Panc1 (cell line): ENCODE measurements around the gene EYS. TPM values are rescaled to one million over a fixed set of nuclear protein-coding genes. Genes with fewer than 3 reads are reported as not detected.

Experiments
- ATAC-seq: fragments of 200-7000 bp; cut with Tn5 transposase; 2 replicates; pipeline ENCODE4 v1.9.1; 2020; ENCODE audit warnings: mild to moderate bottlenecking, moderate library complexity
- BruUV-seq: library from RNA; stranded (reverse); fragments of 400-500 nt; replicated peaks from 2 replicates; lab custom pipeline; 2021; lab: Mats Ljungman, UMichigan
- CTCF ChIA-PET: fragments of 300-600 bp; sonication (Branson Sonifier 250); formaldehyde crosslinking; loops from one replicate; lab custom pipeline; 2022; ENCODE audit warnings: antibody characterized with exemption; lab: Charles Lee
- POLR2A ChIA-PET: fragments of 300-600 bp; sonication (Branson Sonifier 250); formaldehyde crosslinking; loops from one replicate; lab custom pipeline; 2022; ENCODE audit warnings: antibody characterized with exemption; lab: Charles Lee
- DNase-seq: peaks from one replicate; pipeline ENCODE4 v3.0.0-alpha.2; 2010; ENCODE audit warnings: low read depth, low spot score
- H3K27ac ChIP-seq: 2 replicates; pipeline ENCODE4 v1.5.1; 2011; ENCODE audit warnings: mild to moderate bottlenecking, low read length, inconsistent platforms
- H3K27me3 ChIP-seq: fragments of 200-500 bp; sonication (Bioruptor generic); 2 replicates; pipeline ENCODE4 v1.6.0; 2014; ENCODE audit warnings: low read length, inconsistent platforms; ENCODE audit not compliant: control insufficient read depth, insufficient read depth
- H3K36me3 ChIP-seq: fragments of 200-500 bp; sonication (Bioruptor generic); 2 replicates; pipeline ENCODE4 v1.5.1; 2014; ENCODE audit warnings: inconsistent platforms, mild to moderate bottlenecking, low read length, moderate library complexity; ENCODE audit not compliant: control insufficient read depth, insufficient read depth
- H3K4me1 ChIP-seq: 2 replicates; pipeline ENCODE4 v1.5.1; 2011; ENCODE audit warnings: inconsistent platforms, mild to moderate bottlenecking, low read length, moderate library complexity; ENCODE audit not compliant: control insufficient read depth, insufficient read depth
- H3K4me3 ChIP-seq, 2 experiments: 2 replicates each; pipeline ENCODE4 v1.5.1; 2011 to 2012; ENCODE audit warnings: low read depth in 2 of 2, low read length in 2 of 2, mild to moderate bottlenecking in 2 of 2, inconsistent platforms in 1 of 2, moderate library complexity in 1 of 2
- H3K9me3 ChIP-seq: fragments of 200-500 bp; sonication (Bioruptor generic); 2 replicates; pipeline ENCODE4 v1.5.1; 2014; ENCODE audit warnings: low read depth, mild to moderate bottlenecking, inconsistent platforms, low read length, moderate library complexity; ENCODE audit not compliant: control insufficient read depth, insufficient read depth
- CTCF ChIP-seq: fragments of 450-650 bp; IDR thresholded peaks from 2 replicates; pipeline ENCODE4 v1.5.1; 2017; ENCODE audit warnings: mild to moderate bottlenecking
- POLR2AphosphoS5 ChIP-seq: IDR thresholded peaks from 2 replicates; pipeline ENCODE4 v1.6.1; 2012; ENCODE audit warnings: mild to moderate bottlenecking, low read depth, low read length, moderate library complexity
- REST ChIP-seq, 2 experiments: IDR thresholded peaks; 2 replicates each; pipeline ENCODE4 v1.6.1; 2011 to 2012; ENCODE audit warnings: low read depth in 2 of 2, control low read depth in 1 of 2, low read length in 1 of 2, mild to moderate bottlenecking in 1 of 2, moderate library complexity in 1 of 2; ENCODE audit not compliant: insufficient read depth in 1 of 2
- SIN3A ChIP-seq: IDR thresholded peaks from 2 replicates; pipeline ENCODE4 v1.6.1; 2012; ENCODE audit warnings: low read depth, mild to moderate bottlenecking, low read length, moderate library complexity, borderline replicate concordance; ENCODE audit not compliant: insufficient read depth
- TCF7L2 ChIP-seq: IDR thresholded peaks from 2 replicates; pipeline ENCODE4 v1.6.1; 2011; ENCODE audit warnings: mild to moderate bottlenecking, low read depth, low read length, inconsistent platforms
- in situ Hi-C: cut with HindIII; loops from 2 replicates; pipeline ENCODE4 v1.10.0; 2016; ENCODE audit warnings: low sequenced_read_pairs, low pct_unique_long_range_greater_than_20kb
- intact Hi-C: fragments of 100-400 bp; cut with micrococcal nuclease; formaldehyde crosslinking; loops from one replicate; pipeline ENCODE4 v1.10.0; 2022; ENCODE audit not compliant: unreplicated experiment
- total RNA-seq: library from RNA; stranded (reverse); gene quantifications from one replicate; pipeline ENCODE4 v1.2.1, GENCODE V29; 2021; ENCODE audit not compliant: unreplicated experiment

Gene EYS
- total RNA-seq, 1 experiment from 2014 or later = not detected

GRCh38 chr6:64712606-64713005 lies 994.4 kb downstream of the EYS start:
- no peaks in the 10 kb centered on the region for H3K27me3 ChIP-seq
- no peaks in the 10 kb centered on the region for H3K36me3 ChIP-seq
- no peak overlapping the region for H3K27ac ChIP-seq
- no peaks in the 10 kb centered on the region for H3K4me1 ChIP-seq
- no peak overlapping the region for H3K4me3 ChIP-seq
- in situ Hi-C loops = no loop called here
- TF ChIP-seq REST (IDR thresholded peaks at IDR 0.05; ENCODE audit: insufficient read depth in 1 of 2, low read depth in 2 of 2, low read length in 1 of 2) = no peak
- no peak for TF ChIP-seq POLR2AphosphoS5
- TF ChIP-seq SIN3A = no peak
- no peak for TF ChIP-seq TCF7L2
- no peak for TF ChIP-seq CTCF
- CTCF ChIA-PET = no interaction called here
- H3K9me3 ChIP-seq = no peaks in the 10 kb centered on the region
- POLR2A ChIA-PET = no interaction called here
- ATAC-seq = no peak
- intact Hi-C loops = no loop called here
- DNase-seq = no peak
- BruUV-seq = no TSS peak

GRCh38 chr6:64703922-64704321 lies 1003.1 kb downstream of the EYS start:
- ChIA-PET POLR2A (no interaction called here), CTCF (no interaction called here)
- TF ChIP-seq CTCF = no peak
- BruUV-seq = no TSS peak
- Histone ChIP-seq H3K9me3 (no peaks in the 10 kb centered on the region), H3K27ac (no peak overlapping the region), H3K27me3 (no peaks in the 10 kb centered on the region), H3K4me3 (no peak overlapping the region), H3K4me1 (no peaks in the 10 kb centered on the region), H3K36me3 (no peaks in the 10 kb centered on the region)
- no peak for DNase-seq
- intact Hi-C loops = no loop called here
- in situ Hi-C loops = no loop called here
- no peak for ATAC-seq

- Histone ChIP-seq H3K27me3 (no peaks in the 10 kb centered on the region), H3K9me3 (peaks cover 5% of the 10 kb centered on the region; the same call in 1 of the 2 replicates), H3K4me1 (no peaks in the 10 kb centered on the region), H3K36me3 (no peaks in the 10 kb centered on the region), H3K27ac (no peak overlapping the region), H3K4me3 (no peak overlapping the region)
- in situ Hi-C loops (no loop called here), intact Hi-C loops (no loop called here)
- BruUV-seq = no TSS peak
- ChIA-PET CTCF (no interaction called here), POLR2A (no interaction called here)
- DNase-seq (no peak), ATAC-seq (no peak)
- TF ChIP-seq CTCF (no peak), REST (IDR thresholded peaks at IDR 0.05; ENCODE audit: insufficient read depth in 1 of 2, low read depth in 2 of 2, low read length in 1 of 2) (no peak), TCF7L2 (no peak), SIN3A (no peak)
Measured at GRCh38 chr6:64696053-64696452, 1011.0 kb downstream of the EYS start.
